Renal pelvis (tissue), 4 donors: ENCODE measurements around the gene MDH1B. TPM values are rescaled to one million over a fixed set of nuclear protein-coding genes. Genes with fewer than 3 reads are reported as not detected.
A peak's percentile ranks its signal among the peaks of the same experiment; 100 is the strongest.

Source experiments
- DNase-seq: peaks from one replicate; pipeline ENCODE4 v3.0.0-alpha.2; 2013
- polyA plus RNA-seq, 3 donors: library from polyadenylated mRNA; unstranded; fragments of 120-200 nt; gene quantifications; one replicate each; pipeline ENCODE4 v1.2.1, GENCODE V29; 2013; ENCODE audit not compliant: insufficient read length in 3 of 3

The MDH1B gene
- polyA plus RNA-seq, 3 donors: 11.8 to 15.3 (median 13.1) TPM

DNA sequence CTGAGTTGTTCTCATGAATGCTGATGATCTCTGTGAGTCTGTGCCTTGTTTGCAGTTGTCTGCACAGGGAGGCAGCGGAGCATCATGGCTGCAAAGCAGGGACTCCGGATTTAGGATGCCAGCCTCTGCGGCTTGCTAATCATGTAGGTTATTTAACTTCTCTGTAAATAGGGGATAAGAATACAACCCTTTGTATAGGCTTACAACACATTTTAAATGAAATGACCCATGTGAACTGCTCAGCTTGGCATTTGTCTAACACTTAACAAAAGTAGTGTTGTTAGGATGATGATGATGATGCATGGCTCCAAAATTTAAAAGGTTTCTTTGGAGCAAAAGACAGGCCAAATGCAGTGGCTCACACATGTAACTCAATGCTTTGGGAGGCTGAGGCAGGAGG lies 66.3 kb downstream of the MDH1B start:
- no peak for DNase-seq

DNA sequence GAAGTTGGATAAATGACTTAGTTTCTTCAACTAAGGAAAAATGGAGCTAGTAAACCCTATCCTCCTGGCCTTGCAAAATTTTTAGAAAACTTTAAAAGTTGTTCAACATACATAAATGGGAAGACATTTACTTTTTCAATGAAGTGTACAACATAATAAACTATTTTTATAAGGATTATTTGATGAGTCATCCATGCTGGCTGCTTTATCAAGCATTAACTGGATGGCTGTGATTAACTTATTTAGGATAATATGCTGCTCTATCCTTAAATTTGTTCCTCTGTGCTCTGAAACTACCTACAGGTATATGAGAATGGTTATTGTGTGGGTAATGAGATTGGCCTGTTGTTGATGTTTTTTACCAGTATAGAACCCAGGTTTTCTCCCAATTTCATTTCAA lies 68.2 kb downstream of the MDH1B start:
- no peak for DNase-seq

DNA sequence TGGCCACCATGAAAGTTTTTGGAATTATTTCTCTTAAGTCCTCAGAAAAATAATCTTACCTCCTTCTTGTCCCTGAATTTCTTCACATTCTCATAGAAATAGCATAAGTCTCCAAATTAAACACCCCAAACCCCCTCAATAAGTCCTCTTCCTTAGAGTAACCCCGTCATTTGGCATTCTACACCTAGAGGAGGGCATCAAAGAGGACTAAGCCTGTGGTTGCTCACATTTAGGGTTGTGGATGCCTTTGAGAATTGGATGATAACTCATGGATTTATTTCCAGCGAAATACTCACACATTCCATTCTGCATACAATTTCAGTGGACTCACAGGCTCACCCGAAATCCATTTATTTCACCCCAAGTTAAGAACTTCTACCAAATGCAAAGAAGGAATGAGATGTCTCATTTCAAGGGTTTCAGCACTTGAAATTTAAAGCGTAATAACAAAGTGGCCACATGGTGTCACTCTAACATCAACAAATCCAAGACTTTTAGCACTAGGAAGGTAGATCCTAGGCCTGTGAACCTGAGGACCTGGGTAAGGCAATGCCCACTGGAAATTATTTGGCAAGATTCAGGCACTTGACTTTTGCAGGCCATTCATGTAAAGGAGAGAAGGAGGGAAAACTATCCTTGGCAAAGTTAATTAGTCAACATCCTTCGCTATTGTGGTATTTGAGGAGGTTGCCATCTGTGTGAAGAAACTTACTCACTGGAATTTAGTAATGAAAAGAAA lies 71.6 kb downstream of the MDH1B start:
- peak; percentile 59 for DNase-seq

DNA sequence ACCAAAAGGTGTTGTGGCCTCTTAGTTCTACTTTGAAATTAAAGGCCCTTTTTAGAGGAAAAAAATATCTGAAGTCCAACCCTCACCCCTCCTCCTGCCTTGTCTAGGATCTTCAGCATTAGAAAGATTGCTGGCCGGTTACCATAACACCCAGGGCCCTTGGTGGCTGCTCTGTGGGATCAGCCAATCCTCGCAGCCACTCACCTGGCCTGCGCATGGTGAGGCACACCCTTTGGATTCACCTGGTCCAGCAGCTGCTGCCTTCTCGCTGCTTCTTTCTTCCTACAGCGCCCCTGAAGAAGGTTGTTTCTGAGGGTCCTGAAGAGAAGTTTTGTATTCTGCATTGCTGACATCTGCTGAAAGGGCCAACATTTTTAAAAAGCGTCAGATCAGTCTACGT lies 72.2 kb downstream of the MDH1B start:
- DNase-seq: no peak

DNA sequence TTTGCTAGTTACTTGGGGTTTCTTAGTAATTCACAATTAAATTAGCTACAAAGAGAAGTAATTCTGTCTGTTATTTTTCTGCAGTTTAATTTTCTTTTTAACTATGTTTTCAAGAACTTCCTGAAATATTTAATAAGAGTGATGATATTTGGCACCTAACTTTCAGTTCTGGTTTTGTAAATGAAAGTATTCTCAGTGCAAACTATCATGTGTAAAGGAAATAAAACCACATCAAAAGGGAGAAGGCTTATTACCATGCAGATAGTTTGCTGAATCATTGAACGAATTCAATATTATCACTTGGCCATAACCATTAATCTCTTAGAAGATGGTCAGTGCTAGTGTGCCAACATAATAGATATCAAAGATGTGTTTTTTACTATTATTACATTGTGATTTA lies 76.1 kb downstream of the MDH1B start:
- DNase-seq: no peak

DNA sequence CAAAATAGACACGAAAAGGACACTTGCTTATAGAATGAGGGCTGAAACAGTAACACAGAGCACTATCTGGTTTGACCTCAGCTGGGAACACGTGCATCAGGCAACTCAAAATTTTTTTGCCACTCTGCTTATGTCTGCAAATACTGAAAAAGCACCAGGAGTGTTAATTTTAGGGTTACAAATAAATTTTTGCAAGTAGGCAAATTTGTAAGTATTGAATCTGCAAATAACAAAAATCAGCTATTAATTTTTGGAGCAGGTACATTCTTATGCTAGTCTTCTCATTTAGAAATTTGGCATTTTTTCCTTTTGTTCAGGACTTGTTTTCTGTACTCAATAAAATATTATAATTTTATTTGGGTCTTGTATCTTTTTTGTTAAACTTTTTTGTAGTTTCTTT lies 76.7 kb downstream of the MDH1B start:
- DNase-seq: no peak

Other genes with a start within 250 kb of the MDH1B start
- not detected for gene FAM237A, start 122.8 kb downstream of the MDH1B start, polyA plus RNA-seq
- under 1 TPM in 1 of 3 donors, not detected in 2; 0.13 TPM for gene DYTN, start 46.9 kb downstream of the MDH1B start, polyA plus RNA-seq
- gene FASTKD2, start 278 bp upstream of the MDH1B start, polyA plus RNA-seq: 10 to 100 TPM; 34.3 to 40.5 (median 35.5) TPM
- 1 to 10 TPM; 1.1 to 2.8 (median 1.8) TPM for gene CPO, start 174.2 kb upstream of the MDH1B start, polyA plus RNA-seq